Measurements from ENCODE around the gene PKIG. TPM values are rescaled to one million over a fixed set of nuclear protein-coding genes. Genes with fewer than 3 reads are reported as not detected.

The PKIG gene
- total RNA-seq, 1 donor from 2014 or later: 51.6 TPM

GRCh38 chr20:44624152-44624551 is 41.8 kb downstream of the PKIG start:
- Mint-ChIP-seq H3K27me3 (ENCODE audit: low read depth) (no peaks in the 10 kb centered on the region), H3K4me1 (no peaks in the 10 kb centered on the region), H3K4me3 (no peak overlapping the region), H3K36me3 (peaks cover 54% of the 10 kb centered on the region), H3K27ac (no peak overlapping the region), H3K9me3 (no peaks in the 10 kb centered on the region)
- no peak for TF ChIP-seq CTCF (IDR thresholded peaks at IDR 0.05; ENCODE audit: unreplicated experiment)
- no peak for DNase-seq (ENCODE audit: low spot score in 2 of 2, unreplicated experiment in 2 of 2)

GRCh38 chr20:44624743-44625271 is 42.4 kb downstream of the PKIG start:
- Mint-ChIP-seq H3K36me3 (peaks cover 48% of the 10 kb centered on the region), H3K27me3 (ENCODE audit: low read depth) (no peaks in the 10 kb centered on the region), H3K4me3 (no peak overlapping the region), H3K27ac (no peak overlapping the region), H3K9me3 (no peaks in the 10 kb centered on the region), H3K4me1 (no peaks in the 10 kb centered on the region)
- TF ChIP-seq CTCF (IDR thresholded peaks at IDR 0.05; ENCODE audit: unreplicated experiment): no peak
- DNase-seq (ENCODE audit: low spot score in 2 of 2, unreplicated experiment in 2 of 2): no peak

- Mint-ChIP-seq H3K36me3 (peaks cover 43% of the 10 kb centered on the region), H3K4me1 (no peaks in the 10 kb centered on the region), H3K27ac (no peak overlapping the region), H3K27me3 (ENCODE audit: low read depth) (no peaks in the 10 kb centered on the region), H3K9me3 (no peaks in the 10 kb centered on the region), H3K4me3 (no peak overlapping the region)
- DNase-seq (ENCODE audit: low spot score in 2 of 2, unreplicated experiment in 2 of 2): no peak
- TF ChIP-seq CTCF (IDR thresholded peaks at IDR 0.05; ENCODE audit: unreplicated experiment): no peak
Measured at GRCh38 chr20:44625361-44625760, 43.0 kb downstream of the PKIG start.

GRCh38 chr20:44626278-44626677 is 43.9 kb downstream of the PKIG start:
- Mint-ChIP-seq H3K27me3 (ENCODE audit: low read depth) (no peaks in the 10 kb centered on the region), H3K9me3 (no peaks in the 10 kb centered on the region), H3K4me3 (no peak overlapping the region), H3K27ac (no peak overlapping the region), H3K36me3 (peaks cover 35% of the 10 kb centered on the region), H3K4me1 (no peaks in the 10 kb centered on the region)
- no peak for DNase-seq (ENCODE audit: low spot score in 2 of 2, unreplicated experiment in 2 of 2)
- TF ChIP-seq CTCF (IDR thresholded peaks at IDR 0.05; ENCODE audit: unreplicated experiment): no peak

GRCh38 chr20:44627364-44628010 is 45.1 kb downstream of the PKIG start:
- H3K27ac Mint-ChIP-seq: no peak overlapping the region
- no peak overlapping the region for H3K4me3 Mint-ChIP-seq
- TF ChIP-seq CTCF (IDR thresholded peaks at IDR 0.05; ENCODE audit: unreplicated experiment): no peak
- DNase-seq (ENCODE audit: low spot score in 2 of 2, unreplicated experiment in 2 of 2): no peak
- H3K27me3 Mint-ChIP-seq (ENCODE audit: low read depth): no peaks in the 10 kb centered on the region
- H3K9me3 Mint-ChIP-seq: no peaks in the 10 kb centered on the region
- peaks cover 10% of the 10 kb centered on the region for H3K4me1 Mint-ChIP-seq
- H3K36me3 Mint-ChIP-seq: peaks cover 23% of the 10 kb centered on the region

All from mesothelial cell of epicardium (in vitro differentiated cells).